ENCODE data around the gene CEP112.

The CEP112 gene

GRCh38 chr17:65947831-65948230 is 244.1 kb downstream of the CEP112 start:
- TF ChIP-seq GATA3 (IDR thresholded peaks at IDR 0.05; ENCODE audit: low read depth, low read length), result no peak
- TF ChIP-seq GATA2 (IDR thresholded peaks at IDR 0.05; ENCODE audit: low read depth, low read length), result no peak

GRCh38 chr17:65942592-65942991 is 249.3 kb downstream of the CEP112 start:
- TF ChIP-seq GATA3 (IDR thresholded peaks at IDR 0.05; ENCODE audit: low read depth, low read length) (no peak), GATA2 (IDR thresholded peaks at IDR 0.05; ENCODE audit: low read depth, low read length) (no peak)

- no peak for TF ChIP-seq GATA2 (IDR thresholded peaks at IDR 0.05; ENCODE audit: low read depth, low read length)
These were observed 250.5 kb downstream of the CEP112 start for GRCh38 chr17:65941356-65941899.

- TF ChIP-seq GATA3 (IDR thresholded peaks at IDR 0.05; ENCODE audit: low read depth, low read length) (no peak), GATA2 (IDR thresholded peaks at IDR 0.05; ENCODE audit: low read depth, low read length) (no peak)
These were observed 255.9 kb downstream of the CEP112 start for GRCh38 chr17:65936013-65936412.

GRCh38 chr17:65933290-65933689 is 258.6 kb downstream of the CEP112 start:
- TF ChIP-seq GATA3 (IDR thresholded peaks at IDR 0.05; ENCODE audit: low read depth, low read length) (no peak), GATA2 (IDR thresholded peaks at IDR 0.05; ENCODE audit: low read depth, low read length) (no peak)

- no peak for TF ChIP-seq GATA3 (IDR thresholded peaks at IDR 0.05; ENCODE audit: low read depth, low read length)
- no peak for TF ChIP-seq GATA2 (IDR thresholded peaks at IDR 0.05; ENCODE audit: low read depth, low read length)
These were observed 260.4 kb downstream of the CEP112 start for GRCh38 chr17:65931246-65932149.

GRCh38 chr17:65930140-65930730 is 261.7 kb downstream of the CEP112 start:
- TF ChIP-seq GATA2 (IDR thresholded peaks at IDR 0.05; ENCODE audit: low read depth, low read length), result no peak
- TF ChIP-seq GATA3 (IDR thresholded peaks at IDR 0.05; ENCODE audit: low read depth, low read length), result no peak

- TF ChIP-seq GATA2 (IDR thresholded peaks at IDR 0.05; ENCODE audit: low read depth, low read length), result no peak
- no peak for TF ChIP-seq GATA3 (IDR thresholded peaks at IDR 0.05; ENCODE audit: low read depth, low read length)
These were observed 265.3 kb downstream of the CEP112 start for GRCh38 chr17:65926599-65926998.

GRCh38 chr17:65925606-65926307 is 266.2 kb downstream of the CEP112 start:
- no peak for TF ChIP-seq GATA3 (IDR thresholded peaks at IDR 0.05; ENCODE audit: low read depth, low read length)
- TF ChIP-seq GATA2 (IDR thresholded peaks at IDR 0.05; ENCODE audit: low read depth, low read length), result no peak

- TF ChIP-seq GATA3 (IDR thresholded peaks at IDR 0.05; ENCODE audit: low read depth, low read length), result no peak
- no peak for TF ChIP-seq GATA2 (IDR thresholded peaks at IDR 0.05; ENCODE audit: low read depth, low read length)
These were observed 270.9 kb downstream of the CEP112 start for GRCh38 chr17:65920996-65921395.

GRCh38 chr17:65918916-65919315 is 273.0 kb downstream of the CEP112 start:
- TF ChIP-seq GATA2 (IDR thresholded peaks at IDR 0.05; ENCODE audit: low read depth, low read length), result no peak

- TF ChIP-seq GATA3 (IDR thresholded peaks at IDR 0.05; ENCODE audit: low read depth, low read length), result no peak
- no peak for TF ChIP-seq GATA2 (IDR thresholded peaks at IDR 0.05; ENCODE audit: low read depth, low read length)
These were observed 273.4 kb downstream of the CEP112 start for GRCh38 chr17:65918500-65918899.

GRCh38 chr17:65917560-65917959 is 274.4 kb downstream of the CEP112 start:
- no peak for TF ChIP-seq GATA2 (IDR thresholded peaks at IDR 0.05; ENCODE audit: low read depth, low read length)
- TF ChIP-seq GATA3 (IDR thresholded peaks at IDR 0.05; ENCODE audit: low read depth, low read length), result no peak

- TF ChIP-seq GATA3 (IDR thresholded peaks at IDR 0.05; ENCODE audit: low read depth, low read length) (no peak), GATA2 (IDR thresholded peaks at IDR 0.05; ENCODE audit: low read depth, low read length) (no peak)
These were observed 275.5 kb downstream of the CEP112 start for GRCh38 chr17:65916425-65916824.
